ENCODE measurements around the gene TBC1D22A. TPM values are rescaled to one million over a fixed set of nuclear protein-coding genes. Genes with fewer than 3 reads are reported as not detected.

Gene TBC1D22A
- polyA plus RNA-seq, 1 experiment = 24.2 TPM

- H3K4me3 ChIP-seq (ENCODE audit: low read depth, low read length) = no peak overlapping the region
- H3K36me3 ChIP-seq (ENCODE audit: control insufficient read depth, insufficient read depth, low read length) = peaks cover 6% of the 10 kb centered on the region
- TF ChIP-seq CTCF (IDR thresholded peaks at IDR 0.05; ENCODE audit: insufficient read depth, low read depth, low read length) = no peak
- CTCF ChIA-PET = interaction anchor here (1.9 kb wide), 1 partner anchor 24 kb away, joined by 4 read pairs; no protein-coding TSS in a partner anchor
- POLR2A ChIA-PET = no interaction called here
- DNase-seq (ENCODE audit: low read depth) = no peak
- no peaks in the 10 kb centered on the region for H3K27me3 ChIP-seq (ENCODE audit: control insufficient read depth, insufficient read depth, low read length)
Observed at GRCh38 chr22:46734830-46735453, 27.5 kb upstream of the TBC1D22A start.

- peaks cover 4% of the 10 kb centered on the region for H3K36me3 ChIP-seq (ENCODE audit: control insufficient read depth, insufficient read depth, low read length)
- ChIA-PET POLR2A (no interaction called here), CTCF (interaction anchor here (1.4 to 1.9 kb wide), 2 partner anchors 13 to 23 kb away, joined by 3 to 4 read pairs; no protein-coding TSS in a partner anchor)
- no peak for TF ChIP-seq CTCF (IDR thresholded peaks at IDR 0.05; ENCODE audit: insufficient read depth, low read depth, low read length)
- H3K4me3 ChIP-seq (ENCODE audit: low read depth, low read length) = no peak overlapping the region
- H3K27me3 ChIP-seq (ENCODE audit: control insufficient read depth, insufficient read depth, low read length) = no peaks in the 10 kb centered on the region
- no peak for DNase-seq (ENCODE audit: low read depth)
Observed at GRCh38 chr22:46735747-46736608, 26.5 kb upstream of the TBC1D22A start.

- Histone ChIP-seq H3K27me3 (ENCODE audit: control insufficient read depth, insufficient read depth, low read length) (no peaks in the 10 kb centered on the region), H3K36me3 (ENCODE audit: control insufficient read depth, insufficient read depth, low read length) (peaks cover 3% of the 10 kb centered on the region; the same call in 1 of the 2 replicates), H3K4me3 (ENCODE audit: low read depth, low read length) (peak overlapping the region; percentile 59)
- ChIA-PET POLR2A (no interaction called here), CTCF (interaction anchor here (1.4 to 1.9 kb wide), 2 partner anchors 14 to 22 kb away, joined by 3 to 4 read pairs; no protein-coding TSS in a partner anchor)
- DNase-seq (ENCODE audit: low read depth) = no peak
- TF ChIP-seq CTCF (IDR thresholded peaks at IDR 0.05; ENCODE audit: insufficient read depth, low read depth, low read length) = no peak
Observed at GRCh38 chr22:46736705-46737104, 25.7 kb upstream of the TBC1D22A start.

GRCh38 chr22:46737105-46737975 lies 25.1 kb upstream of the TBC1D22A start:
- no peaks in the 10 kb centered on the region for H3K27me3 ChIP-seq (ENCODE audit: control insufficient read depth, insufficient read depth, low read length)
- TF ChIP-seq CTCF (IDR thresholded peaks at IDR 0.05; ENCODE audit: insufficient read depth, low read depth, low read length) = no peak
- H3K36me3 ChIP-seq (ENCODE audit: control insufficient read depth, insufficient read depth, low read length) = no peaks in the 10 kb centered on the region
- ChIA-PET POLR2A (no interaction called here), CTCF (interaction anchor here (1.9 kb wide), 1 partner anchor 21 kb away, joined by 4 read pairs; no protein-coding TSS in a partner anchor)
- peak overlapping the region; percentile 59 for H3K4me3 ChIP-seq (ENCODE audit: low read depth, low read length)
- DNase-seq (ENCODE audit: low read depth) = no peak
